HG03342 (cell line): ENCODE data around the gene RSPO4.

Experiments used
- ATAC-seq: cut with Tn5 transposase; IDR thresholded peaks from one replicate; pipeline ENCODE4 v1.9.1; 2021; ENCODE audit warnings: mild to moderate bottlenecking, moderate library complexity; ENCODE audit not compliant: unreplicated experiment

Gene RSPO4

DNA sequence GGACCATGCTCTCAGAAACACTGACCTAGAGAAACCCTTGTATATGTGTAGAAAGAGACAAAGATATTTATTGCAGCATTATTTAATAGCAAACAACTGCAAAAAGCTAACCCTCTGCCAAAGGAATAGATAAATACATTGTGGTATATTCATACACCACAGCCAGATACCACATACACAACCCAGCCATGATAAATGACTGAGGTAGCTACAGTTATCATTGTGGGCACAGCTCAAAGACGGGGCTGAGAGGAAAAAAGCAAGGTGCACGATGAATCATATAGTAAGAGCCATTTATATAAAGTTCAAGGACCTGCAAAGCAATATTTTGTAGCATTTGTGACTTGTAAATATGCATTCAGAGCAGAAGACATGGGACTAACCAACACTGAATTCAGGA lies 30.8 kb downstream of the RSPO4 start:
- ATAC-seq = no peak

DNA sequence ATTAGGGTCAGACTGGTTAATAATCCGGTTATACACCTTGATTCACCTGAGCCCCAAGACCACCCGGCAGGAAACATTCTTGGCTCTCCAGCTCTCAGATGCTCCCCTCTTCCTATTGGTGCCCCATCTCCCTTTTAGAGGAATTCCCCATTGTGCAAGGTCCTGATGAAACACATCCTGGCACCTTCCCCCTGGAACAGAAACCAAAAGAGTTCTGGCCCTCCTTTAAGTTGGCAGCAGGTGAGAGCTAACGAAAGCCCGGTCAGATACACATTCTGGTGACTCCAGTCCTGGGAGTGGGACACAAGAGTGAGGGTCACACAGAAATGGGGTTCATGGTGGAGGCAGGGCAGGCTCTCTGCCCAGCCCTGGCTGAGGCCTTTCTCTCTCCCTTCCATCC lies 32.2 kb downstream of the RSPO4 start:
- ATAC-seq = no peak

- no peak for ATAC-seq
These were observed 34.0 kb downstream of the RSPO4 start for GRCh38 chr20:967796-968742.

GRCh38 chr20:965956-966355 lies 36.2 kb downstream of the RSPO4 start:
- no peak for ATAC-seq

DNA sequence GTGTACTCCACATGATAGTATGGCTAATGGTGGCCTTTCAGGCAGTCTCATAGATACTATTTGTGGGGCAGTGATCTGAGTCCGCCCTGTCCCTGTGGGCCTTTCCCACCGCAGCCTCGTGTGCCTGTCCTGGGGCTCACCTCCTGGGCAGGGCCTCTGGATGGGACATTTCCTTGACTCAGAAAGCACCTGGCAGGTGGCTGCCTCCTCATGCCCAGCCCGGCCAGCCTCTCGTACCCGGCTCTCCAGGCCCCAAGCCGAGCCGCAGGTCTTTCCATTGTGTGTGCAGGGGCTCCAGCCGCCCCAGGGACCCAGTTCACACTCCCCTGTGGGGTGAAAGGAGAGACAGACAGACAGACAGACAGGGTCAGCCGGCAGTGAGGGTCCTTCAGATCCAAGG lies 38.3 kb downstream of the RSPO4 start:
- no peak for ATAC-seq

DNA sequence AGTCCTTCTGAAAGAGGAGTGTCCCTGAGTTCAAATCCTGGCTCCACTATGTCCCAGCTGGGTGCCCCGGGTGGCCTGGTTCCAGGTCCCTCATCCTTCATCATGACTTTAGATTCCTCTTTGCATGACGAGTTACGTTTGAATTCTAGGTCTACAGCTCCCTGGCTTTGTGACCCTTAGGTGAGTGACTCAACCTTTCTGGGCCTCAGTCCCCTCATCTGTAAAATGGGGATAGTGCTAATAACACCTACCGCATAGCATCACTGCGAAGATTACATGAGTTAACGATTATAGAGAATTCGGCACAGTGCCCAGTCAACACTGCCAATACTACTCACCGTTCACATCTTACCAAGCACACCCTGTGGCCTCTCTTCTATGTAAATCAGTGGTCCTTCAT lies 39.4 kb downstream of the RSPO4 start:
- no peak for ATAC-seq

GRCh38 chr20:962223-962622 lies 39.9 kb downstream of the RSPO4 start:
- no peak for ATAC-seq

DNA sequence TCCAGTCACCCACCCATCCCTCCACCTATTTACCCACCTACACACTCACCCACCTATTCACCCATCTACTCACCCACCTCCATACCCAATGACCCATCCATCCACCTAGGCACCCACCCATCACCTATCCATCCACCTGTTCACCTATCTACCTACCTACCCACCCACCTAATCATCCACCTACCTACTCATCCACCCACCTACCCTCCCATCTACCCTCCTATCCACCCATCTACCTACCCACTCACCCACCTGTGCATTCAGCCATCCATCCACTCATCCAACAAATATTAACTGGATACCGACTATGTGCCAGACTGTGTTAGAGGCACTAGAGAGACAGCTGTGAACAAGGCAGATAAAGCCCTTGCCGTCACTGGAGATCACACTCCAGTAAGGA lies 40.3 kb downstream of the RSPO4 start:
- no peak for ATAC-seq

DNA sequence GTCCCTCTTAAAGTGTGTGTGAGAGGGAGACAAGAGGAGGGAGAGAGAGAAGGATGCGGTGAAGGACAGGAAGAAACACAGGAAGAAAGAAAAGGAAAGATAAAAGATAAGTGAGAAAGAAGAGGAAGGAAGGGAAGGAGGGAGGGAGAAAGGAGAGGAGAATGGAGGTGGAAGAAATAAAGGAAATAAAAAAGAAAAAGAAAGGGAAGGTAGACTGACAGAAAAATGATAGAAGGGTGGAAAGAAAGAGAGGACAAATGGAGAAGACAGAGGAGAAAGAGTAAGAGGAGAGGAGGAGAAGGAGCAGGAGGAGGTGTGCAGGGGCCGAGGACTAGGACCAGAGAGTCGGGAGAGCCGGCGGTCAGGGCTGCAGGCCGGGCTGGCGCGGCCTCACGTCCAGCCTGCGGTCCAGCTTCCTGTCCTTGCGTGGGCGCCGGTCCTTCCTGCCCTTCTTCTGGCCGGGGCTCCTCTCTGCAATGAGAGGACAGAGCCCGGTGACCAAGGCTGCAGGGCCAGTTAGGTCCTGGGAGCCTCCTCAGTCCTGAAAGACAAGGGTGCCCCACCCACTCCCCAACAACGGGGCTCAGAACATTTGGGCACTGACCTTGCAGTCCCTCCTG lies 42.0 kb downstream of the RSPO4 start:
- ATAC-seq = no peak

- no peak for ATAC-seq
These were observed 42.9 kb downstream of the RSPO4 start for GRCh38 chr20:958936-959815.

DNA sequence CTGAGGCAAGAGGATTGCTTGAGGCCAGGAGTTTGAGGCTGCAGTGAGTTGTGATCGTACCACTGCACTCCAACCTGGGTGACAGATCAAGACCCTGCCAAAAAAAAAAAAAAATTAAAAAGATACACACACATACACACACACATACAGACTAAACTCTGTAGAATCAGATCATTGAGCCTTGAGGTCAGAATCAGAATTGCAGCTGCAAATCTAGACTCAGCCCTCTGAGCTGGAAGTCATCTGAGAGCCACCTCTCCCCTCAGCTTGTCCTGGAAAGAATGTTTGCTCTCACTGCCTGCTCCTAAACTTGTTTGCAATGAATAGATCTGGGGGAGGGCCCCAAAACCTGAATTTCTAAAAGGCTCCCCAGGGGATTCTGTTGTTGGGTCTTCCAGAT lies 44.6 kb downstream of the RSPO4 start:
- no peak for ATAC-seq

DNA sequence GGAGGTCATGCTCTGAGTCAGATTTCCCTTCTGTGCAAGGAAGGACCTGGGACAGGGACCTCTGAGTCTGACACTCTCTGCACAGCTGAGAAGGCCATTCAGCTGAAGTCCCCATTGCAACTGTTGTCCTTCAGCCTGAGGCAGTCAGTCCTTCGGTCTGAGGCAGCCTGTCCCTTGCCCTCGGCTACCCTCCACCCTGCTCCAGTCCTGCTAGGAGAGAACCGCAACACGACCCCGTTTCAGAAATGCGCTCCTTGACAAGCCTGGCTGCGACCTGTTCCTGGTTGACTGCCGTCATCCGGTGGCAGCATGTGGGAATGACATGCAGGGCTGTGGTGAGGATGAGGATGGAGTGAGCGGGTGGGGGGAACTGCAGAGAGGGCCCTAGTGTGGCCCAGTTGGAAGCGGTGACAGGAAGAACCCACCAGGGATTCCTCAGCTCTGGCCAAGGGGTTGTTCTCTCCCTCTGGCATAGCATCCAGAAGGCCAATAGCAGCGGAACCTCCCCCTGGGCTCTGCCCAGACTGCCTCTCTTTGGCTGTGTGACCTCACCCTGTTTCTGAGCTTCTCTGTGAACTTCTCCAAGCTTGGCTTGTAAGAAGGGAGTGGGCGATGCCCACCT lies 45.7 kb downstream of the RSPO4 start:
- no peak for ATAC-seq

DNA sequence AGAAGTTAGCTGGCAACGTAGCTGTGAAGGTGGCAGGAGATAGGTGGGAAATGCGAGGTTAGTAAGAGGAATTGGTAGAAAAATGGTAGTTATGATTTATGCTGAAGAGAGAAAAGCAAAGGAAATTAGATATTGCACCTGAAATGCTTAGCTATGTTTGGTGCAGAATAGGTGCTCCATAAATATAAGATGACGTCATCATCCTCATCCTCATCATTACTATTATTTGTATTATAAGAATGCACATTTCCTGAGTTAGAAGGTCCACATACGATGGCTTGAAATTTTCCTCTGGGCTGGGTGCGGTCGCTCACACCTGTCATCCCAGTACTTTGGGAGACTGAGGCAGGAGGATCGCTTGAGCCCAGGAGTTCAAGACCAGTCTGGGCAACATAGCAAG lies 46.5 kb downstream of the RSPO4 start:
- ATAC-seq = no peak

DNA sequence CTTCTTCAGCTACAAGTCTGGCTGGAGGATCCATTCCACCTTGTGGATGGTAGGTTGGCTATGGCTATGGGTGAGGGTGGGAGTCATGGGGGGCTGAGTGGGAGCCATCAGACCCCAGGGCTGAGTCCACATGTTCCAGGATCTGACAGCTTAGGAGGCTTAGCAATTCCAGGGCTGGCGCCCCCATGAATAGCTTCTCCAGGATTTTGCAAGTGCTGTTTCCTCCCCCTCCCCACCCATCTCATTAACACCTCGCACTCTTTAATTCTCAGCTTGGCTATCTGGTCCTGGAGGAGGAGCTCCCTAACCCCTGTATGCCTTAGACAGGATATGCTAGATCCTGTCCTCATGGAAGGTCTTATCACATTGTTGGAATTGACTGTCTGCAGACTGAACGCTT lies 47.0 kb downstream of the RSPO4 start:
- no peak for ATAC-seq

DNA sequence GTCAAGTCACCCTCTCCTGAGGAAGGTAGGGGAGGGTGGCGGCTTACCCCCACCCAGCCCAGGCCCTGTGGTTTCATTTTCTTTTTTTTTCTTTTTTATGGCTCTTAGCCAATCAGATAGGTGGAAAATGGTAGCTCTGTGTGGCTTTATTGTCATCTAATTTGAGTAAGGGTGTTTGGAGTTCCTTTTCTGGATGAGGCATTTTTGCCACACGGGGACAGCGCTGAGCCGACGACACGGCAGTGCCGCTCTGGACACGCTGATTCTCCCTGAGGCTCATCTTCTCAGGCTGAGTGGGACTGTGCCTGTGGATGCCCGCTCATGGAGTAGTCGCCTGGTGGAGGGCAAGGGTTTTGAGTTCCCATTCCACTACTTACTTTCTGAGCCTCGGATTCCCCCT lies 48.4 kb downstream of the RSPO4 start:
- ATAC-seq = no peak

DNA sequence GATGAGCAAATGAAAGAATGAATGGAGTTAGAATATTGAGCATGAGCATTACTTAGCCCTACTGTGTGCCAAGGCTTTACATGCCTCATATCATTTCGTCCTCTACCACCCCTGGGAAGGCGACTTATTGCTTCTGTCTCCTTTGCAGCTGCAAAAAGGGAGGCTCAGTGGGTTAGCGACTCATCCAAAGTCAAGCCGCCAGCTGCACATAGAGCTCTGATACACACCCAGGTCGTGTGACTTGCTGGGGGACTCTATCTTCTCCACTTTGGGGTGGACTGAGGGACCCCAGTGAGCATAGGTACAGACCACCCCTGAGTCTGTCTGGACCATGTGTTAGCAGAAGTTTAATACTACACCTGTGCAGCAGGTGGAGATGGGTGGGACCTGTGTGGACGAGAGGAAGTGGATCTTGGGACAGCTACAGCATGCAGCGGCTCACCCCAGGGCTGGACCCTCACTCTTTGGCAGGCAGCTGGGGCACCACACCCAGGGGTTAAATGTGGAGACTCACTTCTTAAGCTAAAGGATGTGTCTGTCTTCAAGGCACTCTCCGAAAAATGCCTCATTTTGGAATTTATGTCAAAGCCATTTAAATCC lies 49.8 kb downstream of the RSPO4 start:
- no peak for ATAC-seq

DNA sequence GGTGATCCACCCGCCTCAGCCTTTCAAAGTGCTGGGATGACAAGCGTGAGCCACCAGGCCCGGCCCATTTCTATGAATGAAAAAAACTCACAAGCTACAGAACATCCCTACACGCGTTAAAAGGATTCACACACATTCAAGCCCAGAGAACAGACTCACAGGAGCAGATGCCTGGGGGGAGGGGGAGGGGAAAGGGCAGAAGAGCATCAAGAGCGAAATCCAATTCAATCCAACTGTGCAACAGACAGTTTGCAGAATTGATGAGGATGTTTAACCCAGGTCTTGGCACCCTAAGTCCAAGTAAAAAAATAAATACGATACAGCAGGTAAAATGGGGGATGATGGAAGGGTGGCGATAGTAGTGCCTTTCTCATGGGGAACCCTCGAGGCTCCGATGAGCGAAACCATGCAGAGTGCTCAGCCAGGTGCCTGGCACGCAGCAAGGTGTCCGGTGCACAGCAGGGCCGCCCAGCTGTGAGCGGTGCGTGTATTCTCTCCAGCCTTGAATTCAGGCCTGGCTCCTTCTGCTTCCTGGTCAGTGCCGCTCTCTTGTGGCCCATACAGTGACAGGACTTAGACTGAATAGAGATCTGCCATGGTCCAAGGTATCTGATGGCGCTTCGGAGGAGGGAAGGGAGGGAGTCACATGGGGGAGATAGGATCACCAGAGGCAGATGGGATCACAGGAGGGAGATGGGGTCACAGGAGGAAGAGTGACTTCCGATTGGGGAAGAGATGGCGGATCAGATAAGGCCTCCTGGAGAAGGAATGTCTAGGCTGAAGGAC lies 50.5 kb downstream of the RSPO4 start:
- ATAC-seq = no peak

DNA sequence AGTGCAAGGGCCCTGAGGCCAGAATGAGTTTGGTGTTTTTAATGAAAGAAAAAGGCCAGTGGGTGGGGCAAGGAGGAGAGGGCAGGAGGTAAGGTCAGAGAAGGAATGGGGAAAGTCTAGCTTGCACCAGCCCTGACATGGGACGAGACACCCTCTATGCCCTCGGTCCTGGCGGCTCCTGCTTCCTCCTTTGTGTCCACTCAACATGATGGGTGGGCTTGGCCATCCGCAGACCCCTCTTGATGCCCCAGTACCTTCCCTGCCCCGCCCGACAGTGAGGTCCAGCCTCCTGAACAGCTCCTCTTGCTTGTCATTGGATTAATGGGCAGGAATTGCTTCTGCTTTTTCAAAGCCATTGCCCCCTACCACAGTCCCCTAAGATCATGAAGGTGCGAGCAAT lies 52.4 kb downstream of the RSPO4 start:
- ATAC-seq = no peak

GRCh38 chr20:946826-947225 lies 55.3 kb downstream of the RSPO4 start:
- ATAC-seq = no peak

DNA sequence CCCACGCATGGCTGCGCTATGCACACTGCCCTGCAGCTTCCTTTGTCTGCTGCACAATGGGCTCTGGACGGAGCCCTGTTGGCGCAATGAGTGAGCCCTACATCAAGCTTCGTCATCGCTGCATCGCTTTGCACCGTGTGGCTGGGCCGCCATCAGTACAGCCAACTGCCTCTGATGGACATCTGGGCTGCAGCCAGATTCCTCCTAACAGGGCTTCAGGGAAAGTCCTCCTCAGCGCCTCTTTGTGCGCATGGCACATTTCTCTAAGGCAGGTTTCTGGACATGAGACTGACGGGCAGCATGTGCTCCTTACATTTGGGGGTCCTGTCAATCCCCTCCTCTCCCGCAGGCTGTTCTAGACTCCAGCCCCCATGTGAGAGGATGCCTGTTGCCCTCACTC lies 56.3 kb downstream of the RSPO4 start:
- no peak for ATAC-seq
